Activated CD4-positive, alpha-beta memory T cell treated with anti-CD3 and anti-CD28 coated beads, Interleukin-2, amount 10 ng/mL, durations not matched to agents 7 days and 5 days (primary cell): ENCODE results near the gene TPSD1. TPM values are rescaled to one million over a fixed set of nuclear protein-coding genes. Genes with fewer than 3 reads are reported as not detected.
"Not testable (repeated sequence)": the region's sequence is repeated elsewhere in the genome, so short reads cannot be mapped to it uniquely, and the experiment has no call there.

ENCODE experiments used
- CTCF ChIA-PET: fragments of 350-600 bp; sonication (Branson Sonifier 250); formaldehyde crosslinking; loops from one replicate; lab custom pipeline; 2021; ENCODE audit warnings: antibody characterized with exemption, inconsistent platforms; lab: Charles Lee
- POLR2A ChIA-PET: fragments of 350-600 bp; sonication (Branson Sonifier 250); formaldehyde crosslinking; loops from one replicate; lab custom pipeline; 2021; ENCODE audit warnings: antibody characterized with exemption; lab: Charles Lee
- DNase-seq: peaks from one replicate; pipeline ENCODE4 v3.0.0-alpha.2; 2020
- H3K27ac Mint-ChIP-seq: one replicate; pipeline ENCODE4 v1.8.0; 2021; ENCODE audit warnings: mild to moderate bottlenecking, mixed read lengths
- H3K27me3 Mint-ChIP-seq: one replicate; pipeline ENCODE4 v1.8.0; 2021; ENCODE audit warnings: mixed read lengths
- H3K36me3 Mint-ChIP-seq: one replicate; pipeline ENCODE4 v1.8.0; 2021; ENCODE audit warnings: low read depth, mixed read lengths
- H3K4me1 Mint-ChIP-seq: one replicate; pipeline ENCODE4 v1.8.0; 2021; ENCODE audit warnings: mixed read lengths
- H3K4me3 Mint-ChIP-seq: one replicate; pipeline ENCODE4 v1.8.0; 2021; ENCODE audit warnings: mild to moderate bottlenecking, mixed read lengths
- H3K9me3 Mint-ChIP-seq: one replicate; pipeline ENCODE4 v1.8.0; 2021; ENCODE audit warnings: mixed read lengths
- total RNA-seq, 2 experiments: library from RNA; stranded (reverse); gene quantifications; one replicate each; pipeline ENCODE4 v1.2.3, GENCODE V29; 2021

TPSD1 gene
- total RNA-seq, 2 experiments from 2014 or later: not detected

- H3K4me3 Mint-ChIP-seq, CTCF ChIA-PET, H3K27me3 Mint-ChIP-seq: not testable (repeated sequence)
These were observed 13.5 kb downstream of the TPSD1 start for GRCh38 chr16:1269418-1269817.

GRCh38 chr16:1271380-1271723 lies 15.5 kb downstream of the TPSD1 start:
- DNase-seq: no peak
- Mint-ChIP-seq H3K4me3 (no peak overlapping the region), H3K36me3 (no peaks in the 10 kb centered on the region), H3K4me1 (no peaks in the 10 kb centered on the region), H3K27me3 (peaks cover 1% of the 10 kb centered on the region), H3K9me3 (peaks cover under 1% of the 10 kb centered on the region), H3K27ac (no peak overlapping the region)
- CTCF ChIA-PET: no interaction called here
- POLR2A ChIA-PET: no interaction called here

More at GRCh38 chr16:1269418-1269817, 13.5 kb downstream of the TPSD1 start:
- H3K27ac Mint-ChIP-seq, DNase-seq, H3K4me1 Mint-ChIP-seq, POLR2A ChIA-PET, H3K9me3 Mint-ChIP-seq, H3K36me3 Mint-ChIP-seq: not testable (repeated sequence)

GRCh38 chr16:1271724-1272413 lies 16.0 kb downstream of the TPSD1 start:
- H3K4me3 Mint-ChIP-seq, CTCF ChIA-PET: not testable (repeated sequence)

GRCh38 chr16:1272453-1273198 lies 16.8 kb downstream of the TPSD1 start:
- DNase-seq: no peak
- ChIA-PET CTCF (no interaction called here), POLR2A (no interaction called here)
- Mint-ChIP-seq H3K4me3 (no peak overlapping the region), H3K4me1 (no peaks in the 10 kb centered on the region), H3K27me3 (peaks cover 2% of the 10 kb centered on the region), H3K9me3 (no peaks in the 10 kb centered on the region), H3K27ac (no peak overlapping the region), H3K36me3 (no peaks in the 10 kb centered on the region)

More at GRCh38 chr16:1271724-1272413, 16.0 kb downstream of the TPSD1 start:
- DNase-seq, H3K4me1 Mint-ChIP-seq, POLR2A ChIA-PET, H3K27me3 Mint-ChIP-seq, H3K36me3 Mint-ChIP-seq, H3K9me3 Mint-ChIP-seq, H3K27ac Mint-ChIP-seq: not testable (repeated sequence)

GRCh38 chr16:1273816-1274215 lies 17.9 kb downstream of the TPSD1 start:
- no peak overlapping the region for H3K27ac Mint-ChIP-seq
- H3K4me1 Mint-ChIP-seq: no peaks in the 10 kb centered on the region
- H3K36me3 Mint-ChIP-seq: no peaks in the 10 kb centered on the region
- no peak overlapping the region for H3K4me3 Mint-ChIP-seq
- no peaks in the 10 kb centered on the region for H3K9me3 Mint-ChIP-seq
- ChIA-PET POLR2A (no interaction called here), CTCF (no interaction called here)
- H3K27me3 Mint-ChIP-seq: peaks cover 4% of the 10 kb centered on the region
- DNase-seq: no peak

GRCh38 chr16:1274767-1275166 lies 18.9 kb downstream of the TPSD1 start:
- POLR2A ChIA-PET: no interaction called here
- Mint-ChIP-seq H3K27me3 (peaks cover 4% of the 10 kb centered on the region), H3K4me3 (no peak overlapping the region), H3K4me1 (no peaks in the 10 kb centered on the region), H3K27ac (no peak overlapping the region), H3K9me3 (no peaks in the 10 kb centered on the region), H3K36me3 (no peaks in the 10 kb centered on the region)
- no peak for DNase-seq
- CTCF ChIA-PET: no interaction called here

- Mint-ChIP-seq H3K4me1 (no peaks in the 10 kb centered on the region), H3K4me3 (no peak overlapping the region), H3K27ac (no peak overlapping the region), H3K9me3 (no peaks in the 10 kb centered on the region), H3K27me3 (peaks cover 4% of the 10 kb centered on the region), H3K36me3 (no peaks in the 10 kb centered on the region)
- POLR2A ChIA-PET: no interaction called here
- CTCF ChIA-PET: no interaction called here
- no peak for DNase-seq
These were observed 20.1 kb downstream of the TPSD1 start for GRCh38 chr16:1275791-1276579.

GRCh38 chr16:1276580-1276878 lies 20.7 kb downstream of the TPSD1 start:
- ChIA-PET CTCF (no interaction called here), POLR2A (no interaction called here)
- Mint-ChIP-seq H3K27ac (no peak overlapping the region), H3K4me1 (no peaks in the 10 kb centered on the region), H3K4me3 (no peak overlapping the region), H3K36me3 (no peaks in the 10 kb centered on the region), H3K9me3 (no peaks in the 10 kb centered on the region), H3K27me3 (peaks cover 2% of the 10 kb centered on the region)
- no peak for DNase-seq

- no peak overlapping the region for H3K4me3 Mint-ChIP-seq
- H3K27me3 Mint-ChIP-seq: peaks cover 2% of the 10 kb centered on the region
- ChIA-PET CTCF (no interaction called here), POLR2A (no interaction called here)
- H3K4me1 Mint-ChIP-seq: no peaks in the 10 kb centered on the region
- H3K36me3 Mint-ChIP-seq: no peaks in the 10 kb centered on the region
- DNase-seq: no peak
- H3K27ac Mint-ChIP-seq: no peak overlapping the region
- H3K9me3 Mint-ChIP-seq: no peaks in the 10 kb centered on the region
These were observed 21.3 kb downstream of the TPSD1 start for GRCh38 chr16:1277151-1277598.

- no peak overlapping the region for H3K4me3 Mint-ChIP-seq
- no peaks in the 10 kb centered on the region for H3K36me3 Mint-ChIP-seq
- H3K27ac Mint-ChIP-seq: no peak overlapping the region
- H3K4me1 Mint-ChIP-seq: no peaks in the 10 kb centered on the region
- peaks cover 2% of the 10 kb centered on the region for H3K27me3 Mint-ChIP-seq
- no peaks in the 10 kb centered on the region for H3K9me3 Mint-ChIP-seq
- POLR2A ChIA-PET: no interaction called here
- no peak for DNase-seq
- CTCF ChIA-PET: no interaction called here
These were observed 21.9 kb downstream of the TPSD1 start for GRCh38 chr16:1277617-1278282.

GRCh38 chr16:1278477-1278876 lies 22.6 kb downstream of the TPSD1 start:
- POLR2A ChIA-PET: no interaction called here
- CTCF ChIA-PET: interaction anchor here (1.0 kb wide), 1 partner anchor 19 kb away, joined by 5 read pairs; no protein-coding TSS in a partner anchor
- Mint-ChIP-seq H3K4me1 (no peaks in the 10 kb centered on the region), H3K27ac (no peak overlapping the region), H3K36me3 (no peaks in the 10 kb centered on the region), H3K9me3 (no peaks in the 10 kb centered on the region), H3K4me3 (no peak overlapping the region), H3K27me3 (peaks cover 2% of the 10 kb centered on the region)
- no peak for DNase-seq

GRCh38 chr16:1279081-1279944 lies 23.4 kb downstream of the TPSD1 start:
- POLR2A ChIA-PET: no interaction called here
- Mint-ChIP-seq H3K27ac (no peak overlapping the region), H3K4me1 (no peaks in the 10 kb centered on the region), H3K4me3 (no peak overlapping the region), H3K9me3 (no peaks in the 10 kb centered on the region), H3K27me3 (peaks cover 2% of the 10 kb centered on the region), H3K36me3 (no peaks in the 10 kb centered on the region)
- no peak for DNase-seq
- CTCF ChIA-PET: interaction anchor here (1.0 kb wide), 1 partner anchor 18 kb away, joined by 5 read pairs; no protein-coding TSS in a partner anchor
